IPS DF 4.7 (cell line): ENCODE results near the gene BTBD9.

Source experiments
- DNase-seq: peaks from one replicate; pipeline ENCODE4 v3.0.0-alpha.2; 2013; ENCODE audit warnings: low spot score; ENCODE audit errors: extremely low read depth

Gene BTBD9

GRCh38 chr6:38483526-38483925, 156.2 kb downstream of the BTBD9 start:
- DNase-seq = no peak

- DNase-seq = no peak
Measured at GRCh38 chr6:38482466-38482865, 157.3 kb downstream of the BTBD9 start.

- DNase-seq = no peak
Measured at GRCh38 chr6:38481851-38482250, 157.9 kb downstream of the BTBD9 start.

- DNase-seq = no peak
Measured at GRCh38 chr6:38481211-38481836, 158.4 kb downstream of the BTBD9 start.

GRCh38 chr6:38480036-38480435, 159.7 kb downstream of the BTBD9 start:
- no peak for DNase-seq

DNA sequence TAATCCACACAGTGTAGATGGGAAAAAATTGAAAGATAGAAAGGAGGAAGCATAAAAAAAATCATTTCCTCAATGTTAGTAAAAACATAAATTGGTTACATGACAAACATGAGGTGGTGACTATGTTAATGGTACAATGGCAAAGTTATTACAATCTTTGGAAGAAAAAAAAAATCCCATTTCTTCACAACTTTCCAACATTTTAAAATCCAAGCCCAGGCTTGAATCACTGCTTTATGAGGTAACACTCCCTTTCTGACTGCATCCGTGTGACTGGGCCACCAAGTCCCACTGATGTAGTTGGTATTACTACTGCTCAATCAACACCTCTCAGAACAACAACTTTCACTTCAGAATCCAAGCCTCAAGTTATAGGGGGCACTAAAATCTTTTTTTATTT, 160.4 kb downstream of the BTBD9 start:
- DNase-seq = no peak

GRCh38 chr6:38477680-38478260, 162.0 kb downstream of the BTBD9 start:
- peak; percentile 41 for DNase-seq

DNA sequence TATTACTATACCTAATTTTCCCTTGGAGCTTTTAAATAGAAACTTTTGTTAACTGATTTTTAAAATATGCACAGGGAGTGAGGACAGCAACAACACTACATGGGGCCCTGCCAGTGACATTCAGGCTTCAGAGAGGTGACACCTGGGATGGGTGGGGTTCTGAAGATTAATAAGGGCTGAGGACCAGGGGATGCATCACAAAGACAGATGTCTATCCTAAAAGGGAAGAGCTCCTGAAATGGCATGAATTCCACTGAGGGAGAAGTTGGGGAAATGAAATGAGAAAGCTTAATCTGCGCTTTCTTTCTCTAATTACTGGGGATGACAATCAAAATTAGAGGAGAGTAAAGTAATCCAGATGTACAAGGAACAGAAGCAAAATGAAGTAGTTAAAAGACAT, 162.8 kb downstream of the BTBD9 start:
- DNase-seq = no peak

GRCh38 chr6:38476141-38476540, 163.6 kb downstream of the BTBD9 start:
- no peak for DNase-seq

- DNase-seq = no peak
Measured at GRCh38 chr6:38470548-38470947, 169.2 kb downstream of the BTBD9 start.

- DNase-seq = no peak
Measured at GRCh38 chr6:38467566-38467965, 172.2 kb downstream of the BTBD9 start.

GRCh38 chr6:38460186-38460585, 179.5 kb downstream of the BTBD9 start:
- DNase-seq = no peak

DNA sequence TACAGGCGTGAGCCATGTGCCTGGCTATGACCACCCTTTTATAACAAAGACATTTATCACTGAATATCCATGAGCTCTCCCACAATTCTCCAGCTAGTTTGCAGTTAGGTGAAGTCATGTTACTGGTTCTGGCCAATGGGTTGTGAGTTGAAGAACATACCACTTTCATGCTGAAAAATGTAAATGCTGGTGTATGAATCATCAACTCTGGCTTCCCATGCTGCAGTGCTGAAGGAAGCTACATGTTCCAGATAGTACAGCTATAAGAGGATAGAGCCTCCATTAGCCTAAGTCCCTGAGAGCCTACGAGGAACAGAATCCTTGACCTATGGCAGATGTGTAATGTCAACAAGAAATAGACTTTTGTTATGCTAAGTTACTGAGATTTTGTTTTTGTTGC, 180.4 kb downstream of the BTBD9 start:
- no peak for DNase-seq

- no peak for DNase-seq
Measured at GRCh38 chr6:38453861-38454260, 185.9 kb downstream of the BTBD9 start.

DNA sequence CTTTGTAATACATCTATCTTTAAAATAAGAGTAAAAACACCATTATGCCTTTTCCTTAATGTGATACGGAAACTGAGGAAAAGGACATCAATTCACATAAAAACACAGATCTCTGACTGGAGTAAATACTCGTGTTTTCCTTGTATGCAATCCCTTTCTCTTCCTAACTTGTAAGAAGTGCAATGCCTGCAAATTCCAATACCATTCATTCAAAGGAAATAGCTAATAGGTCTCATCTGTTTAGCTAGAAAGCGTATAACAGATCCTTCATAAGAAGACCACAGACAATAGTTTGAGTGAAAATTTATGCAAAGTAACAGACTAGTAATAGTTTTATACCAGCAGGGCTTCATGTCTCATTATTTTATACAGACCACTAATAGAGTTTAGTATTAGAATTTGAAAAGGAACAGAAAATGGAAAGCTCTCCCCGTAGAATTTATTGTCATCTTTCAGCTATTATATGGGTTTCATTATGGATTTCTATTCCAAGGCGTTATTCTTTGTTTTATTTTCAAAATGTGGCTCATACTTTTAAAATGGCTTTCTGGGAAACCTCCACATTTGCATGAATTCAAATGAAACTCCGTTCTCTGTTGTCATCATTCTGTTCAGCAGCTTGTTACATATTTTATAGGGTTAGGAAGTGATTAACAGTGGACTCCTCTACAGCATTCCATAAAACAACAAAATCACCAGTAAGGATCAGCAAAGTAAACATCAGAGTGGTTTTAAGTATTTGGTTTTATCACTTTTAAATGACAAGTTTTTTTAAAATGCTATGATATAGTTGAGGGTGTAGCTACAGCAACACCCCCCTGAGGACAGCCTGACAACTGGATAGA, 186.7 kb downstream of the BTBD9 start:
- no peak for DNase-seq

DNA sequence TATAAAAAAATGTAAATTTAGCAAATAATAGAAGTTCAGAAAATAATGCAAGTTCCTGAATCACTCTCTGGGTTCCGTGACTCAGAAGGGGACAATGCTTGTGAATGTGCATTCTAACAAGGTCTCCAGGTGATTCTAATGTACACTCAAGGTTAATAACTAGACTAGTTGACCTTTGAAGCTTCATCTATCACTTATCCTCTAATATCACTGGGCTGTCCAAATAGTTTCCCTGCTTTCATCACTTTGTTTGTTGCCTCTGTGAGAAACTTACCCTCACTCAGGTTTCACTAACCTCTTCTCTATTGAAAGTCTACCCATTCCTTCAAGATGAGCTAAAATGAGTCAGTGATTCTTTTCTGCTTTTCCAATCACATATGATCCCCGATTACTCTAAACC, 189.0 kb downstream of the BTBD9 start:
- DNase-seq = no peak

- DNase-seq = no peak
Measured at GRCh38 chr6:38445925-38446324, 193.8 kb downstream of the BTBD9 start.

- no peak for DNase-seq
Measured at GRCh38 chr6:38445336-38445735, 194.4 kb downstream of the BTBD9 start.

- DNase-seq = no peak
Measured at GRCh38 chr6:38443352-38444144, 196.2 kb downstream of the BTBD9 start.

DNA sequence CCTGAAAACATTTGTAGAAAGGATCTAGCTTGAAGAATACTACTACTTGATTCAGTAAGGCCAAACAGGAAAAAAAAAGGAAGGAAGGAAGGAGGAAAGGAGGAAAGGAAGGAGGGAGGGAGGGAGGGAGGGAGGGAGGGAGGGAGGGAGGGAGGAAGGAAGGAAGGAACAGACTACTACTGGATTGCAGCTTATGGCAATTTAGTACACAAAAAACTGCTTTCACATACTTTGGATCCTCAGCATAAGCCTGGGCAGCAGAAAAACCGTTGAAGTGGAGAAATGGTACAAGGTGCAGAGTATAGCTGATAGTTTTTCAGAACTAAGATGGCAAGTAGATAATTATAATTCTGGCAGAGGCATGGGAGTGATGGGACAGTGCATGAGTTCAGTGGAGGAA, 201.6 kb downstream of the BTBD9 start:
- no peak for DNase-seq

GRCh38 chr6:38436726-38437465, 202.8 kb downstream of the BTBD9 start:
- no peak for DNase-seq
